GM12873 (cell line): Measurements from ENCODE around the gene GLI3.

ENCODE experiments used
- CTCF ChIP-seq: IDR thresholded peaks from 2 replicates; pipeline ENCODE4 v1.5.1; 2012; ENCODE audit warnings: low read depth, mild to moderate bottlenecking, moderate library complexity, low read length, control low read depth; ENCODE audit not compliant: insufficient read depth; ENCODE audit errors: missing control alignments

Gene GLI3

GRCh38 chr7:41911792-41912191, 325.2 kb downstream of the GLI3 start:
- no peak for TF ChIP-seq CTCF
